Uterus (tissue), 4 donors: ENCODE data around the gene PDZD8. TPM values are rescaled to one million over a fixed set of nuclear protein-coding genes. Genes with fewer than 3 reads are reported as not detected.

Experiments used
- DNase-seq, 2 donors: peaks; one replicate each; pipeline ENCODE4 v3.0.0-alpha.2; 2019 to 2020
- H3K27ac ChIP-seq, 2 donors: fragments of 200-600 bp; sonication (generic); 1 replicate in 1 of 2; 2 replicates in 1 of 2; pipeline ENCODE4 v1.5.1; 2016 to 2018
- H3K27me3 ChIP-seq, 2 donors: fragments of 200-600 bp; sonication (generic); one replicate each; pipeline ENCODE4 v1.5.1; 2018 to 2019; ENCODE audit warnings: control low read depth in 1 of 2
- H3K36me3 ChIP-seq, 2 donors: fragments of 200-600 bp; sonication (generic); one replicate each; pipeline ENCODE4 v1.5.1; 2019; ENCODE audit warnings: control low read depth in 1 of 2
- H3K4me1 ChIP-seq, 2 donors: fragments of 200-600 bp; sonication (generic); one replicate each; pipeline ENCODE4 v1.5.1; 2018 to 2019; ENCODE audit warnings: control low read depth in 1 of 2
- H3K4me3 ChIP-seq, 2 donors: fragments of 200-600 bp; sonication (generic); 1 replicate in 1 of 2; 2 replicates in 1 of 2; pipeline ENCODE4 v1.5.1; 2018 to 2019; ENCODE audit warnings: mild to moderate bottlenecking in 1 of 2
- H3K9me3 ChIP-seq, 2 donors: fragments of 200-600 bp; sonication (generic); one replicate each; pipeline ENCODE4 v1.5.1; 2019; ENCODE audit warnings: control low read depth in 1 of 2
- POLR2A ChIP-seq, 2 donors: fragments of 450-650 bp; IDR thresholded peaks; one replicate each; pipeline ENCODE4 v1.6.1; 2016; ENCODE audit warnings: antibody characterized with exemption in 2 of 2, mild to moderate bottlenecking in 1 of 2, moderate library complexity in 1 of 2
- intact Hi-C: fragments of 100-400 bp; cut with DNase I; formaldehyde crosslinking; loops from one replicate; pipeline ENCODE4 v1.15.1; 2023; ENCODE audit warnings: low total_unique reads
- total RNA-seq, 4 donors: library from RNA; depleted of rRNA in 3 of 4; stranded (reverse); fragments of >200 nt in 3 of 4; gene quantifications; one replicate each; pipeline versions ENCODE4 v1.1.0 to v1.2.4, GENCODE V29; 2014 to 2023
- TF ChIP-seq, protein P1 (sequence below), 4 experiments: fragments of 200-600 bp in 2 of 4; fragments of 450-650 bp in 2 of 4; sonication (generic) in 2 of 4; IDR thresholded peaks; one replicate each; pipeline ENCODE4 v1.5.1; 2016 to 2019; ENCODE audit warnings: antibody characterized with exemption in 4 of 4, mild to moderate bottlenecking in 2 of 4, moderate library complexity in 1 of 4
- donor health status: DM: yes; HTN: yes; CAD: no.

PDZD8 gene
- total RNA-seq, 4 donors from 2014 or later: 13.8 to 44.1 (median 35.6) TPM

DNA sequence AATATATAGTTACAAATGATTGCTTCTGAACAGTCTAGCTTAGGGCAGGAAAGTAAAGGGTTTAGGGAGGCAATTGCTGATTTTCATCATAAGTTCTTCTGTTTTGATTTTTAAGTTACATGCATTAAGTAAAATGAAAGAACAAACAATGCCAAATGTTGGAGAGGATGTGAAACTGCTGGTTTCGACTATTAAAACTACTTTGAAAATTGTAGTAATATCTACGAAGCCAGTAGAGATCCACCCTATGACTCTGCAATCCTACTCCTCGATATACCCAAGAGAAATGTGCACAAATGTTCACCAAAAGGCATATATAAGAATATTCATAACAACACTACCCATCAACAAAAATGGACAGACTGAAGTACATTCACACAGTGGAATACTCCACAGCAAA is 24.3 kb downstream of the PDZD8 start:
- no peaks in the 10 kb centered on the region for H3K4me1 ChIP-seq
- TF ChIP-seq POLR2A (IDR thresholded peaks at IDR 0.05): no peak
- TF ChIP-seq, protein P1, sequence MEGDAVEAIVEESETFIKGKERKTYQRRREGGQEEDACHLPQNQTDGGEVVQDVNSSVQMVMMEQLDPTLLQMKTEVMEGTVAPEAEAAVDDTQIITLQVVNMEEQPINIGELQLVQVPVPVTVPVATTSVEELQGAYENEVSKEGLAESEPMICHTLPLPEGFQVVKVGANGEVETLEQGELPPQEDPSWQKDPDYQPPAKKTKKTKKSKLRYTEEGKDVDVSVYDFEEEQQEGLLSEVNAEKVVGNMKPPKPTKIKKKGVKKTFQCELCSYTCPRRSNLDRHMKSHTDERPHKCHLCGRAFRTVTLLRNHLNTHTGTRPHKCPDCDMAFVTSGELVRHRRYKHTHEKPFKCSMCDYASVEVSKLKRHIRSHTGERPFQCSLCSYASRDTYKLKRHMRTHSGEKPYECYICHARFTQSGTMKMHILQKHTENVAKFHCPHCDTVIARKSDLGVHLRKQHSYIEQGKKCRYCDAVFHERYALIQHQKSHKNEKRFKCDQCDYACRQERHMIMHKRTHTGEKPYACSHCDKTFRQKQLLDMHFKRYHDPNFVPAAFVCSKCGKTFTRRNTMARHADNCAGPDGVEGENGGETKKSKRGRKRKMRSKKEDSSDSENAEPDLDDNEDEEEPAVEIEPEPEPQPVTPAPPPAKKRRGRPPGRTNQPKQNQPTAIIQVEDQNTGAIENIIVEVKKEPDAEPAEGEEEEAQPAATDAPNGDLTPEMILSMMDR (IDR thresholded peaks at IDR 0.05): no peak
- intact Hi-C loops: no loop called here
- H3K27ac ChIP-seq: no peak overlapping the region
- no peaks in the 10 kb centered on the region for H3K36me3 ChIP-seq
- DNase-seq: no peak
- H3K27me3 ChIP-seq: no peaks in the 10 kb centered on the region
- no peak overlapping the region for H3K4me3 ChIP-seq
- no peaks in the 10 kb centered on the region for H3K9me3 ChIP-seq

DNA sequence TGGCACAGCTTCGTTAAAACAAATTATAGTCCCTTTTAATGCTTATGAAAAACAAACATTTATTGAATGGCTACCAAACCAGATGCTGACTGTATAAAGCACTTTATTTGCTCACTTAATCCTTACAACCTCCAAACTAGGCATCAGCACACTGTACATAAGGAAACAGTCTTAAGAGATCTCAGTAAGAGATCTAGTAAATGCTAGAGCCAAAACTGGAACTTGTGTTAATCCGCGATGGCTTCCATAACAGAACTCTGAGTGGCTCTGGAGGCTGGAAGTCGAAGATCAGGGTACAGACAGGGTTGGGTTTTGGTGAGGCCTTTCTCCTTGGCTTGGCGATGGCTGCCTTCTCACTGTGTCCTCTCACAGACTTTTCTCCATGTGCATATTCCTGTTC is 27.0 kb downstream of the PDZD8 start:
- Histone ChIP-seq H3K27me3 (no peaks in the 10 kb centered on the region), H3K27ac (no peak overlapping the region), H3K4me1 (no peaks in the 10 kb centered on the region), H3K9me3 (no peaks in the 10 kb centered on the region), H3K4me3 (no peak overlapping the region), H3K36me3 (no peaks in the 10 kb centered on the region)
- TF ChIP-seq, protein P1 (IDR thresholded peaks at IDR 0.05): no peak
- no peak for TF ChIP-seq POLR2A (IDR thresholded peaks at IDR 0.05)
- intact Hi-C loops: no loop called here
- no peak for DNase-seq

DNA sequence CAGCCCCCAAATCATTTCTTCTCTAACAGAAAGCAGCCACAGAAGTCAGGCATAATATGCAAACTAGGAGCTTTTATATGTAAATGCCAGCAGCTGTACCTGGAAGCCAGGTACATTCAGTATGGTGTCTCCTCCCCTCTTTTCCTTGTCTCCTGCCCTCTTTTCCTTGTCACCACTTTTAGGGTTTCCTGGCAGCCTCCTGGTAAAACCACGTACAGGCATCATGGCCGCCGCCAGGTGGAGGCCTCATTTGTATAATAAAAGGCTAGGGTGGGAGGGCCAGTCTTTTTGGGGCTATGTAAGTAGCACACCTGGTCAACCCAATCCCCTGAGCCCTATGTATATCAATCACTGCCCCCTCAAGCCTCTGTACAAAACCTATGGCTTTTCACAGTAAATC is 28.7 kb downstream of the PDZD8 start:
- TF ChIP-seq, protein P1 (IDR thresholded peaks at IDR 0.05): no peak
- TF ChIP-seq POLR2A (IDR thresholded peaks at IDR 0.05): no peak
- Histone ChIP-seq H3K4me3 (no peak overlapping the region), H3K9me3 (no peaks in the 10 kb centered on the region), H3K4me1 (no peaks in the 10 kb centered on the region), H3K27me3 (no peaks in the 10 kb centered on the region), H3K27ac (no peak overlapping the region), H3K36me3 (no peaks in the 10 kb centered on the region)
- DNase-seq: no peak
- intact Hi-C loops: no loop called here

DNA sequence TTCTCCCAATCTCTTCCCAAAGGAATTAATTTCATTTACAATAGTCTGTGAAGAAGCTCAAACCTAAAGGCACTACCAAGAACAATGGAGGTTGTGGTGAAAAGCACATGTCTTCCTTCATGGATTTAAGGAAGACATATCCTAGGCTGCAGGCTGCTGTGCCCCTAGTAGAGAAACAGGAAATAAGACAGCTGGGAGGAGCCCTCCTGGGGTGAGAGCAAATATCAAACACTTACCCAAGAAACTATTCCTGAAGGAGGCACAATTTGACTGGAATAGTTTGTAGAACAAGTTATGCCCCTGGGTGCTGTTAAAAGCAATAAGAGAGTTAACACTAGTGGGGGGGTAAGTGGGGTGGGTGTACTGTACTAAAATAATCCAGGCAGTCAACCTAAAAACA is 30.1 kb downstream of the PDZD8 start:
- no peak overlapping the region for H3K27ac ChIP-seq
- no peaks in the 10 kb centered on the region for H3K4me1 ChIP-seq
- no peak overlapping the region for H3K4me3 ChIP-seq
- intact Hi-C loops: no loop called here
- TF ChIP-seq POLR2A (IDR thresholded peaks at IDR 0.05): no peak
- TF ChIP-seq, protein P1 (IDR thresholded peaks at IDR 0.05): no peak
- DNase-seq: no peak
- H3K27me3 ChIP-seq: no peaks in the 10 kb centered on the region
- no peaks in the 10 kb centered on the region for H3K9me3 ChIP-seq
- H3K36me3 ChIP-seq: no peaks in the 10 kb centered on the region

DNA sequence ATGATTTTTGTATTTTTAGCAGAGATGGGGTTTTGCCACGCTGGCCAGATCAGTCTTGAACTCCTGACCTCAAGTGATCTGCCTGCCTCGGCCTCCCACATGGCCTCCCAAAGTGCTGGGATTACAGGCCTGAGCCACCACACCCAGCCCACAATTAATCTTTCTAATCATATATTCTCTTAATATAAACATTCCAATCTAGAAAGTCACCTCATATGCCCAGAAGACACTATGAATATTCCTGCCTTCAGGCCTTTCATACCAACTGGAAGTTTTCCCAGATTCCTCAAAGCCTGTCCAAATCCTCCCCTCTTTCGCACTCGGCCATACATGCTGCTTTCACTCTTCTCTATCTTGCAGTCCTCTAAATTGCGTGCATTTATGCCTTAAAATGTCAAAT is 32.6 kb downstream of the PDZD8 start:
- intact Hi-C loops: no loop called here
- DNase-seq: no peak
- Histone ChIP-seq H3K27ac (no peak overlapping the region), H3K4me1 (no peaks in the 10 kb centered on the region), H3K36me3 (no peaks in the 10 kb centered on the region), H3K9me3 (no peaks in the 10 kb centered on the region), H3K27me3 (no peaks in the 10 kb centered on the region), H3K4me3 (no peak overlapping the region)
- TF ChIP-seq, protein P1 (IDR thresholded peaks at IDR 0.05): no peak
- TF ChIP-seq POLR2A (IDR thresholded peaks at IDR 0.05): no peak
